ENCODE measurements around the gene EZH1. TPM values are rescaled to one million over a fixed set of nuclear protein-coding genes. Genes with fewer than 3 reads are reported as not detected.

The EZH1 gene
- total RNA-seq, 1 experiment from 2014 or later, result 22.4 TPM

DNA sequence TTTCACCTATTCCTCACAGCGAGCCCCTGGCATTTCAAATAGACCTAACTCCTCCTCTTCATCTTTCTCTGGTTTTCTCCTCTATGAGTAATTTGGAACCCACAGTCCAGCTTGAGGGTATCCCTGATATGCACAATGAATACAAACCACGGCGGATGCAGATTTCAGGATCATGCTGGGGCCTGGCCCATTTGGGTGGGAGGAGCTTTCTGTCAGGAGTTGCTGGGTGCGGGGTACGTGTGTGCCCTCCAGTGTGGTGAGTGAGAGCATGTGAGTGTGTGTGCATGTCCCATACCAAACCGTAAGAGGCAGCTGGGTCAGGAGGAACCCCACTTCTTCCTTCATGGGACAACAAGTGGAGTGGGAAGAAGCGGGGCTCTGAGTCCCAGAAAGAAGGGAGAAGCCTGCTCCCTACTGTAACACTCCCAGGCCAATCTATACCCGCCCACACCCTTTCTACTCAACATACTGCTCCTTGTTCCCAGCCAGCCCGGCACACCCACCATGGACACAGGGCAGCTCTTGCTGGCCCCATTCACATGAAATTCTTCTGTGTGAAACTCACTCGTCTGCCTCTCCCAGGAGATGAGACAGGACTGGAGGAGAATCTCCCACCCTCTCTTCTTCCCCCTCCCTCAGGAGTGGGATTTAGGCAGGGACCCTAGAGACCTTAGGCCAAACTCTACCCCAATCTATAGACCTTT lies 44.1 kb downstream of the EZH1 start:
- H3K36me3 Mint-ChIP-seq, result peaks cover 29% of the 10 kb centered on the region
- CTCF ChIA-PET, result interaction anchor here (0.8 to 4.0 kb wide), 5 partner anchors 17 to 123 kb away, joined by 3 to 17 read pairs (median 5); partner anchors contain the start of gene PSMC3IP
- H3K27me3 Mint-ChIP-seq (ENCODE audit: low read depth), result no peaks in the 10 kb centered on the region

GRCh38 chr17:42699415-42699740 lies 45.5 kb downstream of the EZH1 start:
- Mint-ChIP-seq H3K36me3 (peaks cover 21% of the 10 kb centered on the region), H3K9me3 (no peaks in the 10 kb centered on the region), H3K4me3 (no peak overlapping the region), H3K4me1 (peaks cover 2% of the 10 kb centered on the region; the same call in 1 of the 2 replicates), H3K27ac (0 out of 2 replicates have a peak overlapping the region, but pooled peaks have one; percentile 83), H3K27me3 (ENCODE audit: low read depth) (no peaks in the 10 kb centered on the region)
- CTCF ChIA-PET, result interaction anchor here (1.5 to 2.1 kb wide), 3 partner anchors 19 to 121 kb away, joined by 6 to 7 read pairs (median 6); no protein-coding TSS in a partner anchor
- no peak for DNase-seq (ENCODE audit: low spot score)
- ATAC-seq, result no peak
- POLR2A ChIA-PET, result interaction anchor here (0.9 to 1.2 kb wide), 2 partner anchors 12 to 16 kb away, joined by 3 read pairs; no protein-coding TSS in a partner anchor
- TF ChIP-seq CREB1 (CRISPR knock-in tag; IDR thresholded peaks at IDR 0.05) (no peak), HMGXB4 (CRISPR knock-in tag; IDR thresholded peaks at IDR 0.05) (no peak), GABPB1 (CRISPR knock-in tag; IDR thresholded peaks at IDR 0.05) (no peak), FOXK1 (CRISPR knock-in tag; IDR thresholded peaks at IDR 0.05) (no peak), ETV6 (CRISPR knock-in tag; IDR thresholded peaks at IDR 0.05) (no peak), HMGA2 (CRISPR knock-in tag; IDR thresholded peaks at IDR 0.05) (no peak), NR2C2 (CRISPR knock-in tag; IDR thresholded peaks at IDR 0.05) (no peak), GRHL2 (CRISPR knock-in tag; IDR thresholded peaks at IDR 0.05; ENCODE audit: insufficient replicate concordance, severe bottlenecking) (no peak), MAX (CRISPR knock-in tag; IDR thresholded peaks at IDR 0.05) (no peak), OVOL2 (CRISPR knock-in tag; IDR thresholded peaks at IDR 0.05; ENCODE audit: borderline replicate concordance) (no peak)
- TF ChIP-seq, protein P1, sequence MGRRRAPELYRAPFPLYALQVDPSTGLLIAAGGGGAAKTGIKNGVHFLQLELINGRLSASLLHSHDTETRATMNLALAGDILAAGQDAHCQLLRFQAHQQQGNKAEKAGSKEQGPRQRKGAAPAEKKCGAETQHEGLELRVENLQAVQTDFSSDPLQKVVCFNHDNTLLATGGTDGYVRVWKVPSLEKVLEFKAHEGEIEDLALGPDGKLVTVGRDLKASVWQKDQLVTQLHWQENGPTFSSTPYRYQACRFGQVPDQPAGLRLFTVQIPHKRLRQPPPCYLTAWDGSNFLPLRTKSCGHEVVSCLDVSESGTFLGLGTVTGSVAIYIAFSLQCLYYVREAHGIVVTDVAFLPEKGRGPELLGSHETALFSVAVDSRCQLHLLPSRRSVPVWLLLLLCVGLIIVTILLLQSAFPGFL (CRISPR knock-in tag; IDR thresholded peaks at IDR 0.05; ENCODE audit: borderline replicate concordance), result no peak
- TF ChIP-seq, protein P2, sequence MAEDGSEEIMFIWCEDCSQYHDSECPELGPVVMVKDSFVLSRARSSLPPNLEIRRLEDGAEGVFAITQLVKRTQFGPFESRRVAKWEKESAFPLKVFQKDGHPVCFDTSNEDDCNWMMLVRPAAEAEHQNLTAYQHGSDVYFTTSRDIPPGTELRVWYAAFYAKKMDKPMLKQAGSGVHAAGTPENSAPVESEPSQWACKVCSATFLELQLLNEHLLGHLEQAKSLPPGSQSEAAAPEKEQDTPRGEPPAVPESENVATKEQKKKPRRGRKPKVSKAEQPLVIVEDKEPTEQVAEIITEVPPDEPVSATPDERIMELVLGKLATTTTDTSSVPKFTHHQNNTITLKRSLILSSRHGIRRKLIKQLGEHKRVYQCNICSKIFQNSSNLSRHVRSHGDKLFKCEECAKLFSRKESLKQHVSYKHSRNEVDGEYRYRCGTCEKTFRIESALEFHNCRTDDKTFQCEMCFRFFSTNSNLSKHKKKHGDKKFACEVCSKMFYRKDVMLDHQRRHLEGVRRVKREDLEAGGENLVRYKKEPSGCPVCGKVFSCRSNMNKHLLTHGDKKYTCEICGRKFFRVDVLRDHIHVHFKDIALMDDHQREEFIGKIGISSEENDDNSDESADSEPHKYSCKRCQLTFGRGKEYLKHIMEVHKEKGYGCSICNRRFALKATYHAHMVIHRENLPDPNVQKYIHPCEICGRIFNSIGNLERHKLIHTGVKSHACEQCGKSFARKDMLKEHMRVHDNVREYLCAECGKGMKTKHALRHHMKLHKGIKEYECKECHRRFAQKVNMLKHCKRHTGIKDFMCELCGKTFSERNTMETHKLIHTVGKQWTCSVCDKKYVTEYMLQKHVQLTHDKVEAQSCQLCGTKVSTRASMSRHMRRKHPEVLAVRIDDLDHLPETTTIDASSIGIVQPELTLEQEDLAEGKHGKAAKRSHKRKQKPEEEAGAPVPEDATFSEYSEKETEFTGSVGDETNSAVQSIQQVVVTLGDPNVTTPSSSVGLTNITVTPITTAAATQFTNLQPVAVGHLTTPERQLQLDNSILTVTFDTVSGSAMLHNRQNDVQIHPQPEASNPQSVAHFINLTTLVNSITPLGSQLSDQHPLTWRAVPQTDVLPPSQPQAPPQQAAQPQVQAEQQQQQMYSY (CRISPR knock-in tag; IDR thresholded peaks at IDR 0.05), result no peak

More for the DNA sequence above, 44.1 kb downstream of the EZH1 start:
- no peak for TF ChIP-seq GABPB1 (CRISPR knock-in tag; IDR thresholded peaks at IDR 0.05)
- TF ChIP-seq, protein P3, sequence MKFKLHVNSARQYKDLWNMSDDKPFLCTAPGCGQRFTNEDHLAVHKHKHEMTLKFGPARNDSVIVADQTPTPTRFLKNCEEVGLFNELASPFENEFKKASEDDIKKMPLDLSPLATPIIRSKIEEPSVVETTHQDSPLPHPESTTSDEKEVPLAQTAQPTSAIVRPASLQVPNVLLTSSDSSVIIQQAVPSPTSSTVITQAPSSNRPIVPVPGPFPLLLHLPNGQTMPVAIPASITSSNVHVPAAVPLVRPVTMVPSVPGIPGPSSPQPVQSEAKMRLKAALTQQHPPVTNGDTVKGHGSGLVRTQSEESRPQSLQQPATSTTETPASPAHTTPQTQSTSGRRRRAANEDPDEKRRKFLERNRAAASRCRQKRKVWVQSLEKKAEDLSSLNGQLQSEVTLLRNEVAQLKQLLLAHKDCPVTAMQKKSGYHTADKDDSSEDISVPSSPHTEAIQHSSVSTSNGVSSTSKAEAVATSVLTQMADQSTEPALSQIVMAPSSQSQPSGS (CRISPR knock-in tag; IDR thresholded peaks at IDR 0.05; ENCODE audit: borderline replicate concordance, low read depth), result no peak
- no peak for TF ChIP-seq JUN (CRISPR knock-in tag; IDR thresholded peaks at IDR 0.05)
- TF ChIP-seq OVOL2 (CRISPR knock-in tag; IDR thresholded peaks at IDR 0.05; ENCODE audit: borderline replicate concordance), result no peak
- TF ChIP-seq SMAD4 (CRISPR knock-in tag; IDR thresholded peaks at IDR 0.05), result no peak
- TF ChIP-seq CBFB (CRISPR knock-in tag; IDR thresholded peaks at IDR 0.05; ENCODE audit: low read depth), result no peak
- TF ChIP-seq ZNF416 (CRISPR knock-in tag; IDR thresholded peaks at IDR 0.05), result no peak
- no peak for TF ChIP-seq ZNF396 (CRISPR knock-in tag; IDR thresholded peaks at IDR 0.05; ENCODE audit: borderline replicate concordance)
- TF ChIP-seq ZNF423 (CRISPR knock-in tag; IDR thresholded peaks at IDR 0.05), result no peak
- no peak for TF ChIP-seq ATF1 (CRISPR knock-in tag; IDR thresholded peaks at IDR 0.05)
- no peak for TF ChIP-seq ZBTB43 (CRISPR knock-in tag; IDR thresholded peaks at IDR 0.05)
- no peak for TF ChIP-seq SP1 (CRISPR knock-in tag; conservative IDR thresholded peaks at IDR 0.05)
- no peak for TF ChIP-seq ELF4 (CRISPR knock-in tag; IDR thresholded peaks at IDR 0.05; ENCODE audit: low read depth)
- TF ChIP-seq, protein P4, sequence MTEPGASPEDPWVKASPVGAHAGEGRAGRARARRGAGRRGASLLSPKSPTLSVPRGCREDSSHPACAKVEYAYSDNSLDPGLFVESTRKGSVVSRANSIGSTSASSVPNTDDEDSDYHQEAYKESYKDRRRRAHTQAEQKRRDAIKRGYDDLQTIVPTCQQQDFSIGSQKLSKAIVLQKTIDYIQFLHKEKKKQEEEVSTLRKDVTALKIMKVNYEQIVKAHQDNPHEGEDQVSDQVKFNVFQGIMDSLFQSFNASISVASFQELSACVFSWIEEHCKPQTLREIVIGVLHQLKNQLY (CRISPR knock-in tag; IDR thresholded peaks at IDR 0.05), result no peak
- TF ChIP-seq, protein P5, sequence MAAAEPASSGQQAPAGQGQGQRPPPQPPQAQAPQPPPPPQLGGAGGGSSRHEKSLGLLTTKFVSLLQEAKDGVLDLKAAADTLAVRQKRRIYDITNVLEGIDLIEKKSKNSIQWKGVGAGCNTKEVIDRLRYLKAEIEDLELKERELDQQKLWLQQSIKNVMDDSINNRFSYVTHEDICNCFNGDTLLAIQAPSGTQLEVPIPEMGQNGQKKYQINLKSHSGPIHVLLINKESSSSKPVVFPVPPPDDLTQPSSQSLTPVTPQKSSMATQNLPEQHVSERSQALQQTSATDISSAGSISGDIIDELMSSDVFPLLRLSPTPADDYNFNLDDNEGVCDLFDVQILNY (CRISPR knock-in tag; IDR thresholded peaks at IDR 0.05), result no peak
- ATAC-seq (no peak), DNase-seq (ENCODE audit: low spot score) (no peak)
- peaks cover 2% of the 10 kb centered on the region; the same call in 1 of the 2 replicates for H3K4me1 Mint-ChIP-seq
- H3K27ac Mint-ChIP-seq, result no peak overlapping the region
- H3K4me3 Mint-ChIP-seq, result no peak overlapping the region
- no peaks in the 10 kb centered on the region for H3K9me3 Mint-ChIP-seq
- POLR2A ChIA-PET, result interaction anchor here (1.0 kb wide), 1 partner anchor 17 kb away, joined by 3 read pairs; no protein-coding TSS in a partner anchor

All from WTC11 (cell line).